Left ventricle myocardium inferior (tissue), 1 donor: Measurements from ENCODE around the gene KRTAP19-7. TPM values are rescaled to one million over a fixed set of nuclear protein-coding genes. Genes with fewer than 3 reads are reported as not detected.

Experiments
- DNase-seq: peaks from one replicate; pipeline ENCODE4 v3.0.0-alpha.2; 2020
- H3K27ac ChIP-seq: fragments of 200-600 bp; replicated peaks from 2 replicates; pipeline ENCODE4 v1.8.0; 2021
- H3K27me3 ChIP-seq: fragments of 200-600 bp; 2 replicates; pipeline ENCODE4 v1.8.0; 2021; ENCODE audit warnings: low read depth
- H3K36me3 ChIP-seq: fragments of 200-600 bp; 2 replicates; pipeline ENCODE4 v1.8.0; 2021
- H3K4me1 ChIP-seq: fragments of 200-600 bp; 2 replicates; pipeline ENCODE4 v1.8.0; 2021
- H3K4me3 ChIP-seq: fragments of 200-600 bp; 2 replicates; pipeline ENCODE4 v1.8.0; 2021; ENCODE audit warnings: mild to moderate bottlenecking, moderate library complexity
- H3K9me3 ChIP-seq: fragments of 200-600 bp; replicated peaks from 2 replicates; pipeline ENCODE4 v1.8.0; 2021
- CTCF ChIP-seq: fragments of 200-600 bp; IDR thresholded peaks from 2 replicates; pipeline ENCODE4 v1.8.0; 2021; ENCODE audit warnings: antibody characterized with exemption, mild to moderate bottlenecking, borderline replicate concordance
- intact Hi-C: fragments of 100-400 bp; cut with micrococcal nuclease; formaldehyde crosslinking; loops from one replicate; pipeline ENCODE4 v1.11.0; 2022
- long read RNA-seq: library from polyadenylated mRNA; unstranded; transcript quantifications from one replicate; pipeline ENCODE4 v2.0.0, GENCODE V29; 2021
- total RNA-seq: library from RNA; stranded (reverse); fragmentation: NEBNext Ultra II Directional; extraction: Animal tissue kit (Norgen Biotek cat#: 25700); gene quantifications from one replicate; pipeline ENCODE4 v1.2.1, GENCODE V29; 2021
- donor health status: DM: no; HTN: yes; CAD: no; lungs with severe emphysema.

The KRTAP19-7 gene
- not detected for total RNA-seq
- long read RNA-seq, result 0 reads

DNA sequence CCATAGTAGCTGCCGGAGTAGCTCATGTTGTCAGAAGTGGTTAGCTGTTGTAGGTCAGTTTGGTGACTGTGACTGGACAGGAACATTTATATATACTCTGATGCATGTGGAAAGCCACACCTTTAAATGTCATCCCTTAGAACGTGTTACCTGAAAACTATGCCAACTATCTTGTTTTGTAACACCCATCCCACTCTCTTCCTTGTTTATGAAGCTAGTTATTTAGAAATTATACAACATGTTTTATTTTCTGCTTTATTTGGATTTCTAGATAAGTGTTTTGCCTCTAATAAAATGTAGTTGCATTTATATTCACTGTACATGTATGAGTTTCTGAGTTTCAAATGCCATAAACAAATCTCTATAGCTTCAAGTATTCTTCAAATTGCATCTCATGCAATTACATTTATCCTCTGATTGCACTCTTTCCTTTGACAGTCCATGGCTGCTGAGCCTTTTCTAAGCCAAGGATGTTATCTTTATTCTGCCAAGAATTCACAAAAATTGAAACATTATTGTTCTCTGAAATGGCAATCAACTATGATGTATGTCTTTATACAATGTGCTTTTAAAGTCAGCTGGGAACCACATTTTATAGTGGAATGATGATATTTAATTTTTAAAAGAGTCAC is at the start of gene KRTAP19-7:
Gene KRTAP19-7 (minus strand): TSS at position 51 of the 632 bp plus-strand sequence. CDS start 25 bp downstream, at position 26.
- intact Hi-C loops, result no loop called here

DNA sequence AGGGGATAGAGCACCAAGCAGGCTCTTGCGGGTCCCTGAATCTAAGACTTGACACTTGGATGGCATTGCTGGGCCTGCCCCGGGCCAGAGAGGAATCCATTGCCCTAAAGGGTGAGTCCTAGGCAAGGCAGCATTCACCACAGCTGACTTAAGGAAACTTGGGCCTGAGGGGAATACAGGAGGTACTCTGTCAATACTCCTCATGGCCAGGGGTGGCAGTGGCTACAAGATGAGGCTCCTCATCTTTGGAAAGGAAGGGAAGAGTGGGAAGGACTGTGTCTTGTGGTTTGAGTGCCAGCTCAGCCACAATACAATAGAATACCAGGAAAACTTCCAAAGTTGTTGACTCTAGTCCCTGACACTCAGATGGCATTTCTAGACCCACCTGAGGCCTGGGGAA is 44.9 kb upstream of the KRTAP19-7 start:
- H3K9me3 ChIP-seq, result peaks cover 12% of the 10 kb centered on the region
- DNase-seq, result no peak
- intact Hi-C loops, result no loop called here
- TF ChIP-seq CTCF, result no peak
- no peak overlapping the region for H3K4me3 ChIP-seq
- no peaks in the 10 kb centered on the region for H3K4me1 ChIP-seq
- H3K27ac ChIP-seq, result no peak overlapping the region
- no peaks in the 10 kb centered on the region for H3K27me3 ChIP-seq
- H3K36me3 ChIP-seq, result no peaks in the 10 kb centered on the region

More for the DNA sequence above, at the start of gene KRTAP19-7:
- Histone ChIP-seq H3K27ac (no peak within 1 kb of the TSS), H3K27me3 (no peaks in the 10 kb centered on the region), H3K4me3 (no peak within 1 kb of the TSS), H3K4me1 (no peaks in the 10 kb centered on the region), H3K36me3 (no peaks in the 10 kb centered on the region), H3K9me3 (no peaks in the 10 kb centered on the region)
- DNase-seq, result no peak
- TF ChIP-seq CTCF, result no peak

DNA sequence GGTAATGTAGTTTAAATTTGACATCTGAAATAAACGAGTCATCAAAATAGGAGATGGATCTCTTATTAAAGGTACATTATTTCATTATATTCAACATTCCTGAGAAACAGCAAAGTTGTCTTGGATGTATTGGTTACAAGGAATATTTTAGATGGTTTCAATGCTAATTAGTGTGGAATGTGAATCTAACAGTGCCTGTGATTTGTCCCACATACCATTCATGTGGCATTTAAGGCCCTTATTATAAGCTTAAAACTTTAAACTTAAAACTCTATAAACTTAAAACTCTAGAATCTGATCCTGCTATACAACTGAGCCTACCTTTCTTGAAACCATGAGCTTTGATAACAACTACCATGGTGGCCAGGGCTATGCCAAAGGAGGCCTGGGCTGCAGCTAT is 39.7 kb upstream of the KRTAP19-7 start, which contains the start of gene KRTAP22-1:
Gene KRTAP22-1 (plus strand): TSS at position 301 of the 400 bp plus-strand sequence.
- TF ChIP-seq CTCF, result no peak
- H3K9me3 ChIP-seq, result no peaks in the 10 kb centered on the region
- no peak within 1 kb of the TSS for H3K27ac ChIP-seq
- H3K4me3 ChIP-seq, result no peak within 1 kb of the TSS
- intact Hi-C loops, result no loop called here
- DNase-seq, result no peak
- no peaks in the 10 kb centered on the region for H3K4me1 ChIP-seq
- H3K36me3 ChIP-seq, result no peaks in the 10 kb centered on the region
- no peaks in the 10 kb centered on the region for H3K27me3 ChIP-seq

- no peaks in the 10 kb centered on the region for H3K9me3 ChIP-seq
- no peaks in the 10 kb centered on the region for H3K36me3 ChIP-seq
- no peak within 1 kb of the TSS for H3K4me3 ChIP-seq
- H3K27ac ChIP-seq, result no peak within 1 kb of the TSS
- intact Hi-C loops, result no loop called here
- H3K27me3 ChIP-seq, result no peaks in the 10 kb centered on the region
- no peak for TF ChIP-seq CTCF
- no peaks in the 10 kb centered on the region for H3K4me1 ChIP-seq
- no peak for DNase-seq
Measured at GRCh38 chr21:30598802-30599201, 37.7 kb upstream of the KRTAP19-7 start, which contains the start of gene KRTAP6-2. KRTAP6-2 (minus strand) TSS chr21:30598902; CDS start chr21:30598874, 28 bp downstream.

DNA sequence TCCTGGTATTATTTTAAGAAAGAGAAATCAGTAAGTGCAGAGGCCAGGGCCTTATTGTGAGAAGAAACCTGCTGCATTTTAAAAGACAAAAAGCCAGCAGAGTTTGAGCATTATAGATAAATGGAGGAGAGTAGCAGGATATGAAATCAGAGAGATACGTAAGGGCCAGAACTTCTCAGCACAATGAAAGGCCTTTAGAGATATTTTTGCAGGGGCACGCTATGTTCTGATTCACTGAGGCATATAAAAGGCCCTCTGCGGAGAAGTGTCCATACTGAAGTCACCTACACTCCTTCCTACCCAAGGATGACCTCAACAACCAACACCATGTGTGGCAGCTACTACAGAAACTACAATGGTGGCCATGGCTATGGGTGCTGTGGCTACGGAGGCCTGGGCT is 31.0 kb upstream of the KRTAP19-7 start, which contains the start of gene KRTAP6-3:
Gene KRTAP6-3 (plus strand): TSS at position 301 of the 400 bp plus-strand sequence. CDS start 6 bp downstream, at position 307.
- TF ChIP-seq CTCF, result no peak
- Histone ChIP-seq H3K4me1 (no peaks in the 10 kb centered on the region), H3K4me3 (no peak within 1 kb of the TSS), H3K36me3 (no peaks in the 10 kb centered on the region), H3K27ac (no peak within 1 kb of the TSS), H3K27me3 (no peaks in the 10 kb centered on the region), H3K9me3 (no peaks in the 10 kb centered on the region)
- intact Hi-C loops, result no loop called here
- DNase-seq, result no peak
